HG02623 (cell line): ENCODE measurements around the gene ZNF813.
"Not testable (repeated sequence)": the region's sequence is repeated elsewhere in the genome, so short reads cannot be mapped to it uniquely, and the experiment has no call there.

ENCODE experiments used
- ATAC-seq: cut with Tn5 transposase; IDR thresholded peaks from one replicate; pipeline ENCODE4 v1.9.1; 2021; ENCODE audit warnings: moderate library complexity; ENCODE audit not compliant: unreplicated experiment

The ZNF813 gene

DNA sequence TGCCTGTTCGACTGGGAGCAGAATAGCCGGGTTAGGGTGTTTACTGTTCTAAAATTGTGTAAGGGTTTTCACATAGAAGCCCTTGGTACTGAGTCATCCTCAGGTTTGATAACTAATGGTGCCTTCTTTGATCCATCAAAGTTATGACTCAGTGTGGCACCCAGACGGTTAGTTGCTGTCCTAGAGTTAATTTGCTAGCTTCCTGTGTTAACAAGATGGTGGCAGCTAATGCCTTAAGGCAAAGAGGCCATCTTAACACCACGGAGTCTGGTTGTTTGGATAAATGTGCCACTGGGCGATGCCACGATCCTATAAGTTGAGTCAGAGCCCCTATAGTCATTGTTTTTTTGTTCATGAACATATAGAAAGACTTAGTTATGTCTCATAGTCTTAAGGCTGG lies 7.9 kb downstream of the ZNF813 start:
- not testable (repeated sequence) for ATAC-seq

GRCh38 chr19:53483751-53484150 lies 16.2 kb downstream of the ZNF813 start:
- not testable (repeated sequence) for ATAC-seq

- ATAC-seq, result no peak
Measured at GRCh38 chr19:53485046-53486004, 17.8 kb downstream of the ZNF813 start.

DNA sequence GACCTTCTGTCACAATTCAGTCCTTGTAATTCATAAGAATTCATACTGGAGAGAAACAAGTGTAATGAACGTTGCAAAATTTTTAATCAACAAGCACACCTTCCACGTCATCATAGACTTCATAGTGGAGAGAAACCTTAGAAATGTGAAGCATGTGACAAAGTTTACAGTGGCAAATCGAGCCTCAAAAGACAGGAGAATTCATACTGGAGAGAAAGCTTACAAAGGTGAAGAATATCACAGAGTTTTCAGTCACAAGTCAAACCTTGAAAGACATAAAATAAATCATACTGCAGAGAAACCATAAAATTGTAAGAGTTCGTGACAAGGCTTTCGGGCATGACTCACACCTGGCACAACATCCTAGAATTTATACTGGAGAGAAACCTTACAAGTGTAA lies 24.6 kb downstream of the ZNF813 start:
- no peak for ATAC-seq

GRCh38 chr19:53497311-53498023 lies 29.9 kb downstream of the ZNF813 start:
- ATAC-seq, result not testable (repeated sequence)

DNA sequence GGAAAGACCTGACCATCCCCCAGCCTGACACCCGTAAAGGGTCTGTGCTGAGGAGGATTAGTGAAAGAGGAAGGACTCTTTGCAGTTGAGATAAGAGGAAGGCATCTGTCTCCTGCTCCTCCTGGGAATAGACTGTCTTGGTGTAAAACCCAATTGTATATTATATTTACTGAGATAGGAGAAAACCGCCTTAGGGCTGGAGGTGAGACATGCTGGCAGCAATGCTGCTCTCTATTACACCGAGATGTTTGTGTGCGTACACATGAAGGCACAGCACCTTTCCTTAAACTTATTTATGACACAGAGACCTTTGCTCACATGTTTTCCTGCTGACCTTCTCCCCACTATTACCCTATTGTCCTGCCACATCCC lies 30.5 kb downstream of the ZNF813 start:
- not testable (repeated sequence) for ATAC-seq

GRCh38 chr19:53503151-53503550 lies 35.6 kb downstream of the ZNF813 start:
- not testable (repeated sequence) for ATAC-seq

DNA sequence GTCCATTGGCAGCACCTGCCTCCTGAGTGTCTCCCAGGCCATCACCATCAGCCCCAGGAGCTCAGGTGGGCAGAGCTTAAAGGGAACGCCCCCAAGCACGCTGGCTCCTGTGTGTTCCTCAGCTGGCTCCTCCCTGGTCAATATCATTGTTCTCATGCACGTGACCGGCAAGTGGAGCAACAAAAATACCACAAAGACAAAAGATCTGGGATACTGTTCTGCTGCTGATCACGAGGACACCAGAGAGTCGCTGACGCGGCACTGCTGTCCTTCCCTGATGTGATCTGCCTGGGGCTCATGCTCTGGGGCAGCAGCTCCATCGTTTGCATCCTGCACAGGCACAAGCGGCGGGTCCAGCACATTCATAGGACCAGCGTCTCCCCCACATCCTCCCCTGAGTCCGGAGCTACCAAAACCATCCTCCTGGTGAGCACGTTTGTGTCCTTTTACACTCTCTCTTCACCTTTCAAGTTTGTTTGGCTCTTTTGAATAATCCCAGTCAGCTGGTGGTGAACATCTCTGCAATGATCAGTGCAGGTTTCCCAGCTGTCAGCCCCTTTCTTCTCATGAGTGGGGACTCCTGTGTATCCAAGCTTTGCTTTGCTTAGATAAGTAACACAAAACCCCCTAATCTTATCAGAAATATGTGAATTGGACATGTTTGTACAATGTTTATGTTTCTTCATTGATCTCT lies 36.3 kb downstream of the ZNF813 start:
- ATAC-seq, result not testable (repeated sequence)

DNA sequence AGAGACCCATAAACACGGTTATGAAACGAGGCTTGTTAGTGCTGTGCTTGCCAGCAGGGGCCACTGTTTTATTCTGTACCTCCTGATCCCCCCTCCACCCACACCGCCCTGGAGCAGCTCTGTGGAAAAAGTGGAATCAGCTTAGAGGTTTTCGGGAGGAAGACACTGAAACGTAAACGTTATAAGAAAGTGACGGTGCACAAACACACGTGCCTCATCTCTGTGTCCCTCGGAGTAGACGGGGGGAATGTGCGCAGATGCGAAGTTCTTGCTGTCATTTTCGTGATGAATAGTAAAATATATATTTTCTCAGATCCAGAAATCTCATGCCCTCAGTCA lies 36.8 kb downstream of the ZNF813 start:
- ATAC-seq, result not testable (repeated sequence)

DNA sequence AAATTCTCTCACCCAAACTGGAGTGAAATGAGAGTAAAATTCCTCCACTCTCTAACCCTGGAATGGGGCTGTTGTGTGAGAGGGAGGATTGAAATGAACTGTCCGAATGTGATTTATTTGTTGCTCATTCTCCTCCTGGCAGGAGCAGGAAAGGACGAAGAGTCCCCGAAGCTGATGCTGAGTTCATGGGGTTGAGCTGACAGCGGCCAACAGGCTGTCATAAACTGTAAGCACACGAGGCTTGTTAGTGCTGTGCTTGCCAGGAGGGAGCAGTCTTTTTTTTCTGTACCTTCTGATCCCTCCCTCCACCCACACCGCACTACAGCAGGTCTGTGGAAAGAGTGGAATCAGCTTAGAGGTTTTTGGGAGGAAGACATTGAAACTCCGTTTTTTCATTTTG lies 37.4 kb downstream of the ZNF813 start:
- no peak for ATAC-seq

DNA sequence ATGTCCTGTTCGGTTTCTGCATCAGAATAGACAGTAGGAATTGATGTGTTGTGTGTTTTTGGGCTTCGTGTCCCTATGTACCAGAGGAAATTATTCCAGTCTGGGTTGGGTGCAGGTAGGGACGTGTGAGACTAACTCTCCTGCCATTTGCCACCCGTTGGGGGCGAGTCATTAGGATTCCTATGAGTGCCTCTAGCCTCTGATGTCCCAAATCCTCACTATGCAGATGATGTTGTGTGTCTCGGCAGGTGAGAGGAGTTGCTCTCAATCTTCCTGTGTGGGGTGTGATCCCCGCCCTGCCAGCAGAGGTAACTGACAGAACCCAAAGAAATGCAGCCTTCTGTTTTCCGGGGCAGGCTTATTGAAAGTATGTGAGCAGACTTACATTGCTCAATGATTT lies 39.2 kb downstream of the ZNF813 start:
- no peak for ATAC-seq

GRCh38 chr19:53507523-53508442 lies 40.2 kb downstream of the ZNF813 start:
- ATAC-seq, result no peak

- ATAC-seq, result no peak
Measured at GRCh38 chr19:53509443-53509842, 41.9 kb downstream of the ZNF813 start.

DNA sequence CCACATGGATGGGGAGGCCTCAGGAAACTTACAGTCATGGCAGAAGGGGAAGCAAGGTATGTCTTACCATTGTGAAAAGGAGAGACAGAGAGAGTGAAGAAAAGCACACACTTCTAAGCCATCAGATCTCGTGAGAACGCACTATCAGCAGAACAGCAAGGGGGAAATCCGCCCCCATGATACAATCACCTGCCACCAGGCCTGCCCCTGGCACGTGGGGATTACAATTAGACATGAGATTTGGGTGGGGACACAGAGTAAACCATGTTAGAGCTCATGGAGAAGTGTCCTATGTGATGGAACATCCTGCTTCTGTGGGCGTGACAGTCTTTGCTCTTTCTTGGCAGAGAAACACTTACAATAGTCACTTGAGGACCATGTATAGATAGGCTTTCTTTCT lies 42.3 kb downstream of the ZNF813 start:
- no peak for ATAC-seq

DNA sequence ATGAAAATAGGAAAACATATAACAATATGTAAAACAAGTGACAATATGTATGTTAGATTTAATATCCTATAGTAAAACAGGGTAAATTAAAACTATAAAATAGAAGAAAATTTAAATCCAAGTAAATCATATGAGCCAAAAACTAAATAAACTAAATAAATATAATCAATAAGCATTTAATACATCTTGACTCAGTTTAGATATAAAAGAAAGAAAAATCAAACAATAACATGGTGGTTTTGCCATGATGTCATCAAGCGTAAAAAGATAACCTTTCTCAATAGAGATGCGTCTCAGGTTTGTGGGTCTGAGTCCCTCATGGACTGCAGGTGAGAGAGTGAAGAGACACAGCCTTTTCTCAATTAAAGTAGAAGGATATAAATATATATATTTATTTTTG lies 43.8 kb downstream of the ZNF813 start:
- ATAC-seq, result no peak

DNA sequence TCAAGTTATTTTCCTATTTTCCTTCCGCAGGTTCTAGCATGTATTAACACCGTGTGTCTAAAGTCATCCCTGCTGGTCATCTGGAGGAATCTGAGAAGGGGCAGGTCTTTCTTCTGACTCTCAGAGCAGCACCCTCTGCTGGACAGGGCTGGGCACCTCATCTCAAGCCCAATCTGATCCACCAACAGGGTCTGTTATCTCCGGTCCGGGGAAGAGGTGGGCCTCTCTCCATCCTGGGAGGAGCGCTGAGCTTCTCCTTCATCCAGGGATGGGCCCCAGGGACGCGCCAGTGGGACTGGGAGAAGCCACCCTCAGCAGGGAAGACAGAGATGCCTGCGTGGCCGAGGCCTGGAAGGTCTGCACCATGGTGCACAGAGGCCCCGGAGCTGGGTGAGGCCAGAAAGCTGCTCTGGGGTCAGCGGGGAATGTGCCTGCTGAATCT lies 44.4 kb downstream of the ZNF813 start:
- ATAC-seq, result no peak

- ATAC-seq, result not testable (repeated sequence)
Measured at GRCh38 chr19:53515047-53515446, 47.5 kb downstream of the ZNF813 start.

GRCh38 chr19:53517114-53517741 lies 49.7 kb downstream of the ZNF813 start:
- ATAC-seq, result no peak

DNA sequence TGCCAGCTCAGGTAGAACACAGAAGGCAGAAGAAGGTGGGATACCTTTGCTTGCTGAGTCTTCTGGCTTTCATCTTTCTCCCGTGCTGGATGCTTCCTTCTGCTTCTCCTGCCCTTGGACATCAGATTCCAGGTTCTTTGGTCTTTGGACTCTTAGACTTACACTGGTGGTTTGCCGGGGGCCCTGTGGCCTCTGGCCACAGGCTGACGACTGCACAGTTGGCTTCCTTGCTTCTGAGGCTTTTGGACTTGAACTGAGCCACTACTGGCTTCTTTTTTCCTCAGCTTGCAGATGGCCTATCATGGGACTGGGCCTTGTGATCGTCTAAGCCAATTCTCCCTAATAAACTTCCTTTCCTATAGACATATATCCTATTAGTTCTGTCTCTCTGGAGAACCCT lies 50.6 kb downstream of the ZNF813 start:
- ATAC-seq, result no peak

DNA sequence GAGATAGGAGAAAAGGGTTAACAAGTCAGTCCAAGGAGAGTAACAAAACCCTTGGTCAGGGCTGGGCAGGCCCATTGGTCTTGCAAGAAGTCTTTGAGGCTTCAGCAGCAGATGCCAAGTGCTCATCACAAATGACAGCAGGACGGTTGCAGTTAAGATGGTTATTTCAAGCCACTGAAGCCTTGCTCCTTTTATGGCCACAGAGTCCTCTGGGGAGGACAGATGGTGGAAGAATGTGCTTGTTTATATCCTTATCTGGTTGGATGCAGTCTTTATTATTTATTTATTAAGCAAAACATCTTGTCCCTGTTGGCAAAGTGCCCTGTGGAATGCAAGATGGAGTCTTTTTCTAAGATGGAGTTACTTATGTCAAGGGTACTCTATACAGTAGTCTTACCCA lies 51.2 kb downstream of the ZNF813 start:
- no peak for ATAC-seq
